ENCODE measurements around the gene ADCY1.
A peak's percentile ranks its signal among the peaks of the same experiment; 100 is the strongest.
"Not testable (repeated sequence)": the region's sequence is repeated elsewhere in the genome, so short reads cannot be mapped to it uniquely, and the experiment has no call there.

The ADCY1 gene

GRCh38 chr7:45768516-45769394 is 194.6 kb downstream of the ADCY1 start:
- DNase-seq, result peak; percentile 57

GRCh38 chr7:45769626-45770025 is 195.5 kb downstream of the ADCY1 start:
- DNase-seq, result not testable (repeated sequence)
